AG20443 (cell line): ENCODE results near the gene TNS4.
A peak's percentile ranks its signal among the peaks of the same experiment; 100 is the strongest.
"Not testable (repeated sequence)": the region's sequence is repeated elsewhere in the genome, so short reads cannot be mapped to it uniquely, and the experiment has no call there.

Source experiments
- DNase-seq: peaks from one replicate; pipeline ENCODE4 v3.0.0; 2012; ENCODE audit warnings: low spot score, mixed read lengths

Gene TNS4

GRCh38 chr17:40501499-40501911, at the start of gene TNS4:
Gene TNS4, minus strand, starts transcription at chr17:40501623. Its CDS starts 5,198 bp downstream, at chr17:40496425.
- DNase-seq: no peak

- peak; percentile 82 for DNase-seq
Measured at GRCh38 chr17:40550608-40551007, 49.2 kb upstream of the TNS4 start.

- peak; percentile 59 for DNase-seq
Measured at GRCh38 chr17:40548982-40549685, 47.7 kb upstream of the TNS4 start.

- no peak for DNase-seq
Measured at GRCh38 chr17:40548491-40548981, 47.1 kb upstream of the TNS4 start.

GRCh38 chr17:40547785-40548478, 46.5 kb upstream of the TNS4 start:
- no peak for DNase-seq

- no peak for DNase-seq
Measured at GRCh38 chr17:40547079-40547784, 45.8 kb upstream of the TNS4 start.

- not testable (repeated sequence) for DNase-seq
Measured at GRCh38 chr17:40546497-40546896, 45.1 kb upstream of the TNS4 start.

- no peak for DNase-seq
Measured at GRCh38 chr17:40545660-40546059, 44.2 kb upstream of the TNS4 start.

GRCh38 chr17:40542558-40543411, 41.4 kb upstream of the TNS4 start:
- peak; percentile 91 for DNase-seq

GRCh38 chr17:40541873-40542557, 40.6 kb upstream of the TNS4 start:
- no peak for DNase-seq

- DNase-seq: no peak
Measured at GRCh38 chr17:40541060-40541872, 39.8 kb upstream of the TNS4 start.

GRCh38 chr17:40540448-40540847, 39.0 kb upstream of the TNS4 start:
- DNase-seq: no peak

- no peak for DNase-seq
Measured at GRCh38 chr17:40539711-40540411, 38.4 kb upstream of the TNS4 start.

GRCh38 chr17:40538936-40539705, 37.7 kb upstream of the TNS4 start:
- no peak for DNase-seq

GRCh38 chr17:40538019-40538935, 36.9 kb upstream of the TNS4 start:
- no peak for DNase-seq

- peak; percentile 66 for DNase-seq
Measured at GRCh38 chr17:40536295-40537171, 35.1 kb upstream of the TNS4 start.

GRCh38 chr17:40535924-40536294, 34.5 kb upstream of the TNS4 start:
- DNase-seq: no peak
